ENCODE results near the gene MAP2K5. TPM values are rescaled to one million over a fixed set of nuclear protein-coding genes. Genes with fewer than 3 reads are reported as not detected.

The MAP2K5 gene
- total RNA-seq, 1 experiment from 2014 or later, result 13.6 TPM

GRCh38 chr15:67770358-67770628 lies 227.8 kb downstream of the MAP2K5 start (continued):
- TF ChIP-seq ZBTB43 (CRISPR knock-in tag; IDR thresholded peaks at IDR 0.05), result no peak
- TF ChIP-seq NR3C1 (CRISPR knock-in tag; conservative IDR thresholded peaks at IDR 0.05; ENCODE audit: low read depth), result no peak
- no peak for TF ChIP-seq ATF6 (CRISPR knock-in tag; IDR thresholded peaks at IDR 0.05)
- no peak for TF ChIP-seq NFE2L1 (CRISPR knock-in tag; IDR thresholded peaks at IDR 0.05)
- no peak for TF ChIP-seq JUN (CRISPR knock-in tag; IDR thresholded peaks at IDR 0.05)
- TF ChIP-seq, protein P1, sequence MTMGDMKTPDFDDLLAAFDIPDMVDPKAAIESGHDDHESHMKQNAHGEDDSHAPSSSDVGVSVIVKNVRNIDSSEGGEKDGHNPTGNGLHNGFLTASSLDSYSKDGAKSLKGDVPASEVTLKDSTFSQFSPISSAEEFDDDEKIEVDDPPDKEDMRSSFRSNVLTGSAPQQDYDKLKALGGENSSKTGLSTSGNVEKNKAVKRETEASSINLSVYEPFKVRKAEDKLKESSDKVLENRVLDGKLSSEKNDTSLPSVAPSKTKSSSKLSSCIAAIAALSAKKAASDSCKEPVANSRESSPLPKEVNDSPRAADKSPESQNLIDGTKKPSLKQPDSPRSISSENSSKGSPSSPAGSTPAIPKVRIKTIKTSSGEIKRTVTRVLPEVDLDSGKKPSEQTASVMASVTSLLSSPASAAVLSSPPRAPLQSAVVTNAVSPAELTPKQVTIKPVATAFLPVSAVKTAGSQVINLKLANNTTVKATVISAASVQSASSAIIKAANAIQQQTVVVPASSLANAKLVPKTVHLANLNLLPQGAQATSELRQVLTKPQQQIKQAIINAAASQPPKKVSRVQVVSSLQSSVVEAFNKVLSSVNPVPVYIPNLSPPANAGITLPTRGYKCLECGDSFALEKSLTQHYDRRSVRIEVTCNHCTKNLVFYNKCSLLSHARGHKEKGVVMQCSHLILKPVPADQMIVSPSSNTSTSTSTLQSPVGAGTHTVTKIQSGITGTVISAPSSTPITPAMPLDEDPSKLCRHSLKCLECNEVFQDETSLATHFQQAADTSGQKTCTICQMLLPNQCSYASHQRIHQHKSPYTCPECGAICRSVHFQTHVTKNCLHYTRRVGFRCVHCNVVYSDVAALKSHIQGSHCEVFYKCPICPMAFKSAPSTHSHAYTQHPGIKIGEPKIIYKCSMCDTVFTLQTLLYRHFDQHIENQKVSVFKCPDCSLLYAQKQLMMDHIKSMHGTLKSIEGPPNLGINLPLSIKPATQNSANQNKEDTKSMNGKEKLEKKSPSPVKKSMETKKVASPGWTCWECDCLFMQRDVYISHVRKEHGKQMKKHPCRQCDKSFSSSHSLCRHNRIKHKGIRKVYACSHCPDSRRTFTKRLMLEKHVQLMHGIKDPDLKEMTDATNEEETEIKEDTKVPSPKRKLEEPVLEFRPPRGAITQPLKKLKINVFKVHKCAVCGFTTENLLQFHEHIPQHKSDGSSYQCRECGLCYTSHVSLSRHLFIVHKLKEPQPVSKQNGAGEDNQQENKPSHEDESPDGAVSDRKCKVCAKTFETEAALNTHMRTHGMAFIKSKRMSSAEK (CRISPR knock-in tag; IDR thresholded peaks at IDR 0.05; ENCODE audit: borderline replicate concordance), result no peak
- no peak for TF ChIP-seq MYBL2 (CRISPR knock-in tag; IDR thresholded peaks at IDR 0.05)

DNA sequence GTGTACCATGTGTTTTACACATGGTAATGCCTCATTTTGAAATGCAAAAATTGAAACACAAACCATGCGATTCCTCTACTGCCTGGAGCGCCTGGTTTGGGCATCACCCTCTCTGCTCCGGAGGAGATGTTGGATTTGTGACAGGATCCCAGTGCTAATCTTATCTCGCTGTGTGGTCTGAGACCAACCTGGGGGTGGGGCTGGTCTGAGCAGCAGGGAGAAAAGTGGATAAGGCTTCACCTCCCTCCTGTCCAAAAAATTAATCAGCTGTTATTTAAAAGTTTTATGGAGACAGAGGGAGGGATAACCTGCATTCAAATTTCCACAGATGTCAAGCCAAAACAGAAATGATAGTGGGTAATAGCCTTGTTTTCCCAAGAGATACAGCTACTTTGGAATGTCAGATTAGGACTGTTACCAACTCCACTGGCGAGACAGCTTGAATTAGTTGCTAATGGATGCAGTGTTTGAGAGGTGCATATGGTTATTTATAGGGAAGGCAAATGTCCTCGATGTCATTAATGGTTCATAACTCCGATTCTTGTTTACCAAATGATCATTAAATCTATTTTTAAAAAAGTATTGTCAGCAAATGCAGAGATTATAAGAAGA lies 228.8 kb downstream of the MAP2K5 start:
- no peak overlapping the region for H3K4me3 Mint-ChIP-seq
- H3K27ac Mint-ChIP-seq, result no peak overlapping the region
- DNase-seq (ENCODE audit: low spot score), result no peak
- no peaks in the 10 kb centered on the region for H3K36me3 Mint-ChIP-seq
- H3K27me3 Mint-ChIP-seq (ENCODE audit: low read depth), result no peaks in the 10 kb centered on the region
- peak; percentile 52; the same call in 1 of the 2 replicates for ATAC-seq
- TF ChIP-seq TEAD1 (CRISPR knock-in tag; IDR thresholded peaks at IDR 0.05) (no peak), MAX (CRISPR knock-in tag; IDR thresholded peaks at IDR 0.05) (no peak), SOX15 (CRISPR knock-in tag; IDR thresholded peaks at IDR 0.05) (no peak), TCF7 (CRISPR knock-in tag; IDR thresholded peaks at IDR 0.05; ENCODE audit: low read depth) (no peak), TP53 (CRISPR knock-in tag; IDR thresholded peaks at IDR 0.05) (no peak), OVOL2 (CRISPR knock-in tag; IDR thresholded peaks at IDR 0.05; ENCODE audit: borderline replicate concordance) (no peak), EMX1 (CRISPR knock-in tag; IDR thresholded peaks at IDR 0.05) (no peak), RORB (CRISPR knock-in tag; IDR thresholded peaks at IDR 0.05) (no peak)
- TF ChIP-seq, protein P2, sequence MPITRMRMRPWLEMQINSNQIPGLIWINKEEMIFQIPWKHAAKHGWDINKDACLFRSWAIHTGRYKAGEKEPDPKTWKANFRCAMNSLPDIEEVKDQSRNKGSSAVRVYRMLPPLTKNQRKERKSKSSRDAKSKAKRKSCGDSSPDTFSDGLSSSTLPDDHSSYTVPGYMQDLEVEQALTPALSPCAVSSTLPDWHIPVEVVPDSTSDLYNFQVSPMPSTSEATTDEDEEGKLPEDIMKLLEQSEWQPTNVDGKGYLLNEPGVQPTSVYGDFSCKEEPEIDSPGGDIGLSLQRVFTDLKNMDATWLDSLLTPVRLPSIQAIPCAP (CRISPR knock-in tag; IDR thresholded peaks at IDR 0.05), result no peak
- POLR2A ChIA-PET, result no interaction called here
- CTCF ChIA-PET, result interaction anchor here (0.9 kb wide), 1 partner anchor 12 kb away, joined by 4 read pairs; no protein-coding TSS in a partner anchor
- H3K9me3 Mint-ChIP-seq, result no peaks in the 10 kb centered on the region
- peaks cover 61% of the 10 kb centered on the region for H3K4me1 Mint-ChIP-seq

DNA sequence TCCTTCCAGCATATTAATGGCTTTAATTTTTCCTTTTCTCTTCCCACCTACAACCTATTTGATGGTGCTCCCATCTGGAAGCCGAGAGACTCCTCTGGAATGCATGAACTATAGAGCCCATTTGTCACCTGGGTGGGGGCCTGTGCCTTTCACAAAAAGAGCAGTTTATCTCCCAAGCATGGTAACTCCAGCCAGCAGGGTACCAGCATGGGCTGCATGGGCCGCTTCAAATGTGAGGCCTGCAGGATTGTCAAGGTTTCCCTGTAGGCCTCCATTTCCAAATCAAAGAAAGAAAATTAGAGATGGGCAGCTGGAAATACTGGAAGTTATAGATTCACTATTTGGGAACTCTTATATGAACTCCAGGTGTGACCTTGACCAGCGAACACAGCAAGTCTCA lies 232.1 kb downstream of the MAP2K5 start:
- H3K27me3 Mint-ChIP-seq (ENCODE audit: low read depth), result no peaks in the 10 kb centered on the region
- H3K4me1 Mint-ChIP-seq, result peaks cover 58% of the 10 kb centered on the region
- CTCF ChIA-PET, result no interaction called here
- no peaks in the 10 kb centered on the region for H3K36me3 Mint-ChIP-seq
- no peaks in the 10 kb centered on the region for H3K9me3 Mint-ChIP-seq
- H3K4me3 Mint-ChIP-seq, result no peak overlapping the region
- H3K27ac Mint-ChIP-seq, result no peak overlapping the region
- no peak for DNase-seq (ENCODE audit: low spot score)
- ATAC-seq, result no peak
- POLR2A ChIA-PET, result no interaction called here
- TF ChIP-seq, protein P3, sequence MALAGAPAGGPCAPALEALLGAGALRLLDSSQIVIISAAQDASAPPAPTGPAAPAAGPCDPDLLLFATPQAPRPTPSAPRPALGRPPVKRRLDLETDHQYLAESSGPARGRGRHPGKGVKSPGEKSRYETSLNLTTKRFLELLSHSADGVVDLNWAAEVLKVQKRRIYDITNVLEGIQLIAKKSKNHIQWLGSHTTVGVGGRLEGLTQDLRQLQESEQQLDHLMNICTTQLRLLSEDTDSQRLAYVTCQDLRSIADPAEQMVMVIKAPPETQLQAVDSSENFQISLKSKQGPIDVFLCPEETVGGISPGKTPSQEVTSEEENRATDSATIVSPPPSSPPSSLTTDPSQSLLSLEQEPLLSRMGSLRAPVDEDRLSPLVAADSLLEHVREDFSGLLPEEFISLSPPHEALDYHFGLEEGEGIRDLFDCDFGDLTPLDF (CRISPR knock-in tag; IDR thresholded peaks at IDR 0.05), result no peak
- TF ChIP-seq USF2 (CRISPR knock-in tag; IDR thresholded peaks at IDR 0.05), result no peak
- TF ChIP-seq OVOL2 (CRISPR knock-in tag; IDR thresholded peaks at IDR 0.05; ENCODE audit: borderline replicate concordance), result no peak
- TF ChIP-seq NFYB (CRISPR knock-in tag; conservative IDR thresholded peaks at IDR 0.05; ENCODE audit: low read depth), result no peak
- TF ChIP-seq TCF7 (CRISPR knock-in tag; IDR thresholded peaks at IDR 0.05; ENCODE audit: low read depth), result no peak
- no peak for TF ChIP-seq TEAD1 (CRISPR knock-in tag; IDR thresholded peaks at IDR 0.05)
- TF ChIP-seq, protein P4, sequence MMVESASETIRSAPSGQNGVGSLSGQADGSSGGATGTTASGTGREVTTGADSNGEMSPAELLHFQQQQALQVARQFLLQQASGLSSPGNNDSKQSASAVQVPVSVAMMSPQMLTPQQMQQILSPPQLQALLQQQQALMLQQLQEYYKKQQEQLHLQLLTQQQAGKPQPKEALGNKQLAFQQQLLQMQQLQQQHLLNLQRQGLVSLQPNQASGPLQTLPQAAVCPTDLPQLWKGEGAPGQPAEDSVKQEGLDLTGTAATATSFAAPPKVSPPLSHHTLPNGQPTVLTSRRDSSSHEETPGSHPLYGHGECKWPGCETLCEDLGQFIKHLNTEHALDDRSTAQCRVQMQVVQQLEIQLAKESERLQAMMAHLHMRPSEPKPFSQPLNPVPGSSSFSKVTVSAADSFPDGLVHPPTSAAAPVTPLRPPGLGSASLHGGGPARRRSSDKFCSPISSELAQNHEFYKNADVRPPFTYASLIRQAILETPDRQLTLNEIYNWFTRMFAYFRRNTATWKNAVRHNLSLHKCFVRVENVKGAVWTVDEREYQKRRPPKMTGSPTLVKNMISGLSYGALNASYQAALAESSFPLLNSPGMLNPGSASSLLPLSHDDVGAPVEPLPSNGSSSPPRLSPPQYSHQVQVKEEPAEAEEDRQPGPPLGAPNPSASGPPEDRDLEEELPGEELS (CRISPR knock-in tag; IDR thresholded peaks at IDR 0.05), result no peak

All from WTC11 (cell line).